Measurements from ENCODE around the gene SLAMF9.
"Not testable (repeated sequence)": the region's sequence is repeated elsewhere in the genome, so short reads cannot be mapped to it uniquely, and the experiment has no call there.

SLAMF9 gene

GRCh38 chr1:159920202-159920601, 33.8 kb downstream of the SLAMF9 start:
- DNase-seq: no peak

GRCh38 chr1:159919236-159919865, 34.7 kb downstream of the SLAMF9 start:
- DNase-seq: no peak

GRCh38 chr1:159918352-159919200, 35.5 kb downstream of the SLAMF9 start:
- no peak for DNase-seq

- no peak for DNase-seq
These were observed 36.3 kb downstream of the SLAMF9 start for GRCh38 chr1:159917533-159918351.

- DNase-seq: peak; percentile 69 to 83
These were observed 37.6 kb downstream of the SLAMF9 start for GRCh38 chr1:159916242-159917051.

- DNase-seq: no peak
These were observed 38.3 kb downstream of the SLAMF9 start for GRCh38 chr1:159915571-159916241.

- DNase-seq: no peak
These were observed 39.6 kb downstream of the SLAMF9 start for GRCh38 chr1:159914252-159915018.

- DNase-seq: no peak
These were observed 40.4 kb downstream of the SLAMF9 start for GRCh38 chr1:159913451-159914192.

GRCh38 chr1:159911326-159912070, 42.5 kb downstream of the SLAMF9 start:
- DNase-seq: no peak

GRCh38 chr1:159908031-159908940, 45.8 kb downstream of the SLAMF9 start:
- no peak for DNase-seq

GRCh38 chr1:159906960-159907359, 47.1 kb downstream of the SLAMF9 start:
- DNase-seq: no peak

- DNase-seq: not testable (repeated sequence)
These were observed 50.0 kb downstream of the SLAMF9 start for GRCh38 chr1:159904036-159904435.

GRCh38 chr1:159902541-159902940, 51.5 kb downstream of the SLAMF9 start:
- no peak for DNase-seq

All from SW 1271 (cell line).